GM21717 (cell line): ENCODE results near the gene XPNPEP1.

Experiments
- ATAC-seq: cut with Tn5 transposase; IDR thresholded peaks from one replicate; pipeline ENCODE4 v1.9.1; 2021; ENCODE audit warnings: mild to moderate bottlenecking, moderate library complexity; ENCODE audit not compliant: unreplicated experiment

XPNPEP1 gene

GRCh38 chr10:109952526-109952925 is 29.2 kb upstream of the XPNPEP1 start:
- ATAC-seq = no peak

- no peak for ATAC-seq
These were observed 24.0 kb upstream of the XPNPEP1 start for GRCh38 chr10:109947111-109947920.

- ATAC-seq = no peak
These were observed 23.4 kb upstream of the XPNPEP1 start for GRCh38 chr10:109946680-109947079.

GRCh38 chr10:109945473-109946177 is 22.3 kb upstream of the XPNPEP1 start:
- ATAC-seq = no peak

GRCh38 chr10:109944613-109945012 is 21.3 kb upstream of the XPNPEP1 start:
- no peak for ATAC-seq

- ATAC-seq = no peak
These were observed 18.0 kb upstream of the XPNPEP1 start for GRCh38 chr10:109941236-109941862.

- no peak for ATAC-seq
These were observed 17.2 kb upstream of the XPNPEP1 start for GRCh38 chr10:109940553-109940952.

- no peak for ATAC-seq
These were observed 16.8 kb upstream of the XPNPEP1 start for GRCh38 chr10:109940117-109940516.

GRCh38 chr10:109939315-109939961 is 16.1 kb upstream of the XPNPEP1 start:
- no peak for ATAC-seq

- ATAC-seq = no peak
These were observed 14.3 kb upstream of the XPNPEP1 start for GRCh38 chr10:109937460-109938065.

- no peak for ATAC-seq
These were observed 11.9 kb upstream of the XPNPEP1 start for GRCh38 chr10:109934958-109935793.

- no peak for ATAC-seq
These were observed 10.8 kb upstream of the XPNPEP1 start for GRCh38 chr10:109933984-109934565.

- ATAC-seq = no peak
These were observed 9.7 kb upstream of the XPNPEP1 start for GRCh38 chr10:109932968-109933367.

- ATAC-seq = no peak
These were observed 9.1 kb upstream of the XPNPEP1 start for GRCh38 chr10:109932391-109932790.

GRCh38 chr10:109931163-109931562 is 7.9 kb upstream of the XPNPEP1 start:
- no peak for ATAC-seq

- no peak for ATAC-seq
These were observed 6.3 kb upstream of the XPNPEP1 start for GRCh38 chr10:109929501-109930219.

GRCh38 chr10:109928475-109928891 is 5.2 kb upstream of the XPNPEP1 start:
- no peak for ATAC-seq

GRCh38 chr10:109926825-109927224 is 3.5 kb upstream of the XPNPEP1 start:
- no peak for ATAC-seq
